Colonic mucosa (tissue), 4 donors: ENCODE results near the gene ADGRL1. TPM values are rescaled to one million over a fixed set of nuclear protein-coding genes. Genes with fewer than 3 reads are reported as not detected.
"Not testable (repeated sequence)": the region's sequence is repeated elsewhere in the genome, so short reads cannot be mapped to it uniquely, and the experiment has no call there.

Source experiments
- DNase-seq: peaks from one replicate; pipeline ENCODE4 v3.0.0-alpha.2; 2020
- H3K27ac ChIP-seq: fragments of 200-600 bp; one replicate; pipeline ENCODE4 v1.8.0; 2021
- H3K27me3 ChIP-seq: fragments of 200-600 bp; one replicate; pipeline ENCODE4 v1.8.0; 2021
- H3K36me3 ChIP-seq: fragments of 200-600 bp; one replicate; pipeline ENCODE4 v1.8.0; 2021
- H3K4me1 ChIP-seq: fragments of 200-600 bp; one replicate; pipeline ENCODE4 v1.8.0; 2021; ENCODE audit warnings: mild to moderate bottlenecking
- H3K4me3 ChIP-seq: fragments of 200-600 bp; one replicate; pipeline ENCODE4 v1.8.0; 2021
- H3K9ac ChIP-seq, 2 donors: one replicate each; pipeline ENCODE4 v1.7.0; 2013; ENCODE audit warnings: control low read depth in 2 of 2, low read depth in 2 of 2, low read length in 2 of 2
- H3K9me3 ChIP-seq: fragments of 200-600 bp; one replicate; pipeline ENCODE4 v1.8.0; 2021
- CTCF ChIP-seq: fragments of 200-600 bp; IDR thresholded peaks from one replicate; pipeline ENCODE4 v1.8.0; 2022; ENCODE audit warnings: antibody characterized with exemption, mild to moderate bottlenecking
- intact Hi-C: fragments of 100-400 bp; cut with DNase I; formaldehyde crosslinking; loops from one replicate; pipeline ENCODE4 v1.14.1; 2022
- total RNA-seq, 2 donors: library from RNA; stranded (reverse); fragmentation: NEBNext Ultra II Directional in 1 of 2; extraction: Animal tissue kit (Norgen Biotek cat#: 25700) in 1 of 2; gene quantifications; one replicate each; pipeline ENCODE4 v1.2.1, GENCODE V29; 2021
- donor health status: healthy.
- donor health status: DM: no; HTN: no; CAD: no.
- donor health status: DM: no; HTN: no; CAD: no.

The ADGRL1 gene
- total RNA-seq, 2 donors from 2014 or later: 18.4 to 28.0 TPM

GRCh38 chr19:14147797-14148605 is 58.0 kb downstream of the ADGRL1 start:
- H3K36me3 ChIP-seq: no peaks in the 10 kb centered on the region
- H3K9me3 ChIP-seq: no peaks in the 10 kb centered on the region
- DNase-seq: peak; percentile 72
- H3K27me3 ChIP-seq: no peaks in the 10 kb centered on the region
- H3K27ac ChIP-seq: no peak overlapping the region
- TF ChIP-seq CTCF: peak; percentile 79
- H3K9ac ChIP-seq: peak overlapping the region in 1 of 2 donors; percentile 48
- no peak overlapping the region for H3K4me3 ChIP-seq
- H3K4me1 ChIP-seq: peaks cover 6% of the 10 kb centered on the region
- intact Hi-C loops: loop anchor here (5.0 to 10.0 kb wide), 2 partner anchors 199 to 327 kb away; partner anchors contain the start of gene PTGER1

GRCh38 chr19:14146789-14147216 is 59.2 kb downstream of the ADGRL1 start:
- Histone ChIP-seq H3K9ac (no peak overlapping the region), H3K27ac (no peak overlapping the region), H3K27me3 (no peaks in the 10 kb centered on the region), H3K4me1 (peaks cover 6% of the 10 kb centered on the region), H3K36me3 (no peaks in the 10 kb centered on the region), H3K9me3 (no peaks in the 10 kb centered on the region), H3K4me3 (no peak overlapping the region)
- no peak for TF ChIP-seq CTCF
- no peak for DNase-seq
- intact Hi-C loops: loop anchor here (5.0 to 10.0 kb wide), 2 partner anchors 200 to 328 kb away; partner anchors contain the start of gene PTGER1

GRCh38 chr19:14146169-14146568 is 59.8 kb downstream of the ADGRL1 start:
- intact Hi-C loops: loop anchor here (5.0 to 10.0 kb wide), 2 partner anchors 201 to 329 kb away; partner anchors contain the start of gene PTGER1
- not testable (repeated sequence) for H3K9ac ChIP-seq, H3K36me3 ChIP-seq, DNase-seq, H3K27me3 ChIP-seq, H3K27ac ChIP-seq, H3K4me3 ChIP-seq, H3K9me3 ChIP-seq, H3K4me1 ChIP-seq

GRCh38 chr19:14145381-14145780 is 60.6 kb downstream of the ADGRL1 start:
- no peaks in the 10 kb centered on the region for H3K36me3 ChIP-seq
- H3K27me3 ChIP-seq: no peaks in the 10 kb centered on the region
- no peaks in the 10 kb centered on the region for H3K9me3 ChIP-seq
- no peak overlapping the region for H3K9ac ChIP-seq
- intact Hi-C loops: loop anchor here (5.0 to 10.0 kb wide), 2 partner anchors 202 to 329 kb away; partner anchors contain the start of gene PTGER1
- H3K27ac ChIP-seq: no peak overlapping the region
- DNase-seq: no peak
- H3K4me1 ChIP-seq: peaks cover 6% of the 10 kb centered on the region
- no peak overlapping the region for H3K4me3 ChIP-seq
- TF ChIP-seq CTCF: no peak

- intact Hi-C loops: loop anchor here (10.0 kb wide), 1 partner anchor 332 kb away; the partner anchor contains the start of gene PTGER1
- H3K27ac ChIP-seq: no peak overlapping the region
Measured at GRCh38 chr19:14142262-14143190, 63.4 kb downstream of the ADGRL1 start.

More at GRCh38 chr19:14142262-14143190, 63.4 kb downstream of the ADGRL1 start:
- DNase-seq: no peak
- H3K9ac ChIP-seq: no peak overlapping the region
- no peaks in the 10 kb centered on the region for H3K4me1 ChIP-seq
- TF ChIP-seq CTCF: no peak
- H3K36me3 ChIP-seq: no peaks in the 10 kb centered on the region
- no peaks in the 10 kb centered on the region for H3K9me3 ChIP-seq
- no peaks in the 10 kb centered on the region for H3K27me3 ChIP-seq
- no peak overlapping the region for H3K4me3 ChIP-seq
